GM04504 (cell line): ENCODE results near the gene DIAPH3.

ENCODE experiments used
- DNase-seq: peaks from one replicate; pipeline ENCODE4 v3.0.0-alpha.2; 2012; ENCODE audit warnings: low read depth

Gene DIAPH3

DNA sequence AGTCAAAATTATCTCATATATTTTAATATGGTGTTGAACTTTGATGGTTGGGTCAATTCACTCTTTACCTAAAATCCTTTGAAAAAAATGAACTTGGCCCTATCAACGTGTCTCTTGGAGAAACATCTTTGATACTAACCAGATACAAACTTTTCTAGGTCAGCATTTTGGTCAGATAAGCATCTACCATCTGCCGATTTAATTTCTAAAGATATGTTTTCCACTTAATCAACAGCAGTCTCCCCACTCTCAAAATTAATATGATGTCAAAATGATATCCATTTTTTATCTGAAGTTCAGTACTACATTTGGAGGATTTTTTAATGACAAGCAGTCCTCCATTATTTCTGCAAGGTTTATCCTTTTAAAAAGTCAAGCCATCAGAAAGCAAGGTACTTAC is 288.8 kb downstream of the DIAPH3 start:
- DNase-seq = no peak

DNA sequence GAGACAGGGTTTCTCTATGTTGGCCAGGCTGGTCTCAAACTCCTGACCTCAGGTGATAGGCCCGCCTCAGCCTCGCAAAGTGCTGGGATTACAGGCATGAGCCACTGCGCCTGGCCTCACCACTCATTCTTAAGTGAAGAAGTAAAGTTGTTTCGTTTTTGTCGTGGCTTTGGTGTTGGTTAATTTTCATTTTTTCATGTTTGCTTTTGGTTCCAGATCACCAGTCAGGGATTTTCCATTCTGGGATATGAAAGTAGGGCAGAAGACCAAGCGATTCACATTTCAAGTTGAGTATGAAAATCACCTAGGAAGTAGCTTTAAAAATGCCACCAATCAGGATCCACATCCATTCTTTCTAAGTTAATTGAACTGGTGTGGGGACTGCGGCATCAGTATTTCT is 289.9 kb downstream of the DIAPH3 start:
- no peak for DNase-seq

- DNase-seq = no peak
Measured at GRCh38 chr13:59873309-59873708, 290.4 kb downstream of the DIAPH3 start.

- DNase-seq = no peak
Measured at GRCh38 chr13:59867867-59868266, 295.9 kb downstream of the DIAPH3 start.

GRCh38 chr13:59865398-59865797 is 298.3 kb downstream of the DIAPH3 start:
- no peak for DNase-seq

DNA sequence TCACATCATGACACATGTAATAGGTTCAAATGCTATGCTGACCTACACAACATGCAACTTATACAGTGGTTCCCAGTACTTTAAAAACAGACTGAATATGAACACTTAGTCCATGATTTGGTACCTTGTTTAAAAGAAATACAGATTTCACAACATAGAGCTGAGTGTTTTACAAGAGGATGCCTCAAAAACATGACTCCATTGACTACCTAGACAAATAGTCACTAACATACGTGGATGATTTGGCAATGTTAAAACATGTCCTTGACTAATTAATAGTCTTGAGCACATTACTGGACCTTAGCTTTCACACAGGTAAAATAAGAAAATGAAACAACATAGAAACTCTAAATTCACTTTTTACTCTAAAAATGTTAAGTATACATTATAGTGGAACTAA is 300.1 kb downstream of the DIAPH3 start:
- DNase-seq = no peak

DNA sequence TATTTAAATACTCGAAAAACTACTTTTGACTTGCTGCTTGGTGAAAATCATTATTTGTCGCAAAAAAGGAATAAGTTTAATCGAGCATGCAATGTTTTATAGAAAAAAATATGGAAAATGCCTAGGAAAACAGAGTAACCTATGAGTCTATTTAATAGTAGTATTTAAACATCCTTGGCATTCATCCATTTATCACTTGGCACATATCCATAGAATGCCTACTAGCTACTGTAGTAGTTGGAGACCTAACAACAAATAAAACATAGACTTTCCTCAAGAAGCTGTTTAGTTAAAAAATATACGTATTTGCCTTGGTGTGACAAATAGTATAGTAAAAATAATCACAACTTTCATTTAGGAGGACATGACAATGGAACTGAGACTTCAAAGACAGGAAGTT is 302.1 kb downstream of the DIAPH3 start:
- DNase-seq = no peak

DNA sequence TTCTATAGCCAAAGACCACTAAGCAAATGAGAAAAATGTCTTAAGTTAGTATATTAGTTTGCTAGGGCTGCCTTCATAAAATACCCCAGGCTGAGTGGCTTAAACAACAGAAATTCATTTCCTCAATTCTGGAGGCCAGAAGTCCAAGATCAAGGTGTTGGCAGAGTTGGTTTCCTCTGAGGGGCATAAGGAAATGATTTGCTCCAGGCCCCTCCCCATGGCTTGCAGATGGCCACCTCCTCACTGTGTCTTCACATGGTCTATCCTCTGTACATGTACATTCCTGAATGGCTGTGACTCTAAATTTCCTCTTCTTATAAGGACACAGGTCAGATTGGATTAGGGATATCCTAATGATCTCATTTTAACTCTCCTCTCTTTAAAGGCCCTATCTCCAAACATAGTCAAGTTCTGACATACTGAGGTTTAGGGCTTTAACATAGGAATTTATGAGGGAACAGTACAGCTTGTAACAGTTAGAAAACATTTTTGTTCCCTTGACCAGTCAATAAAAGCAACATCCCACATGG is 307.4 kb downstream of the DIAPH3 start:
- DNase-seq = no peak

DNA sequence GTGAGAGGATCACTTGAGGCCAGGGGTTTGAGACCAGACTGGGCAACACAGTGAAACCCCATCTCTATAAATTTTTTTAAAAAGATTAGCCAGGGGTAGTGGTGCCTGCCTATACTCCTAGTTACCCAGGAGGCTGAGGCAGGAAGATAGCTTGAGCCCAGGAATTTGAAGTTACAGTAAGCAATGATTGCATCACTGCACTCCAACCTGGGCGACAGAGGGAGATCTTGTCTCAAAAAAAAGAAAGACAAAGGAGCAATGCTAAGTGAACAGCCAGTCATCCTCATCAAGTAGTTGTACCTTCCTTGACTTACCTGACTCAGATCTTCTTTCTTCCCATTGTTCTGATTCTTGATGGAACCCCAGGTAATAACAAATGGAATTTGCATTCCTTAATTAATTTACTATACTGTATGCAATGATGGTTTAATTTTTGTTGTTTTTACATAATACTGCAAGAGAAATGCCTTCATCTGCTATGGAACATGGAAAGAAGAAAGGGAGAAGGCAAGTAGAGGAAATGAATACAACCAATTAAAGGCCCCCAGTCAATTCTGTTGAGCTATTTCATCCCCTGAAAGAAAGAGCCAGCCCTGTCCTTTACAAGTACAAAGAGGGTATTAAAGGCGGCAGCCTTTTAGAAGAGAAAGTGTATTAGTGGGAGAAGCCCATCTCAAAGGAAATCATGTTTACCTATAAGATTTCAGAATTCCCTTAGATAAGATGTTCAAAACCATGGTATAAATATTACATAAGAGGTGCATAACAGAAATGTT is 316.7 kb downstream of the DIAPH3 start:
- DNase-seq = no peak

GRCh38 chr13:59843040-59843439 is 320.7 kb downstream of the DIAPH3 start:
- DNase-seq = no peak

DNA sequence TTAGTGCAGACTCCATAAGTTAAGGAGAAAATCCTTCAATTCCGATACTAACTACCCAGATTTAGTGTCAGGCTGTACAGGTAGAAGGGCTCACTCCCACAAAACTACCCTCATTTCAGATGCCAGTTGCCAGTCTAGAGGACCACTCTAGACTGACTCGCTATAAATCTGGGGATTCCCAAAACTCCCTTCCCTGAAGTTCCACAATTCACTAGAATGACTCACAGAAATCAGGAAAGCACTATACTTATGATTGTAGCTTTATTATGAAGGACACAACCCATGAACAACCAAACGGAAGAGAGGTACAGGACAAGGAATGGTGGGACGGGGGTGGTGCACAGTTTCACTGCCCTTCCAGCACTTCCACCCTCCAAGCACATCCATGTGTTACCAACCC is 321.2 kb downstream of the DIAPH3 start:
- no peak for DNase-seq

DNA sequence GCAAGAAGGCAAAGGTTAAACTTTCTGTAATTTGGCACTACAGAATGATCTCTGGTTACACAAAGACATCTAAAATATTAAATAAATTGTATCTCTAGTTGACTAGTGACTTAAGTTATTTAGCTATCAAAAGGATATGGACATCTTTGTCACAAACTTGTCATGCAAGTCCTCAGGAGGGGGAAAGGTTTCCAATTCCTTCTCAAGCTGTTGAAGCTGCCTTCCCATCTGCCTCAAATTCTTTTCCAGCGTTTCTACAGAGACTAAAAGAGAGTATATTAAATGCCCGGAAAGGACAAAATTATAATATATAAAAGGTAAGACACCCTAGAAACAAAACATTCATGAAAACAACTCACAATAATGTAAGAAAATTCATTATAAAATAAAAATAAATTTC is 324.5 kb downstream of the DIAPH3 start:
- no peak for DNase-seq

DNA sequence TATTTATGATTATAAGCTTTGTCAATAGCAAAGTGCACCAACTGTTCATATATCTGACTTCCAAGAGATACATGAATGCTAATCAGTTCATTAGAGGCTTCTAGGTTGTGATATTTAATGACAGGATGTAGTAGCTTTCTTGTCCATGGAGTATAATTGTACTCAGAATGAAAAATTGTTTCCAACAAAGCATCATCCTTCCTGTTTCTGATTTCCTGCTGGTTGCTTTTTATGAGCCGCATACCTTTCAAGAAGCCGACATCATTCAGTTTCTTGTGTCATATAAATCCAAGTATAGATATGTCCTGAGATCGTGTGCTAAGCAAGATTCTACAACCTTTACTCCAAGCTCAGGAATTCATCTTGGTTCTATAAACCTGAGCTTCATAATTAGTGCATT is 326.6 kb downstream of the DIAPH3 start:
- no peak for DNase-seq

- DNase-seq = no peak
Measured at GRCh38 chr13:59835569-59835968, 328.2 kb downstream of the DIAPH3 start.

DNA sequence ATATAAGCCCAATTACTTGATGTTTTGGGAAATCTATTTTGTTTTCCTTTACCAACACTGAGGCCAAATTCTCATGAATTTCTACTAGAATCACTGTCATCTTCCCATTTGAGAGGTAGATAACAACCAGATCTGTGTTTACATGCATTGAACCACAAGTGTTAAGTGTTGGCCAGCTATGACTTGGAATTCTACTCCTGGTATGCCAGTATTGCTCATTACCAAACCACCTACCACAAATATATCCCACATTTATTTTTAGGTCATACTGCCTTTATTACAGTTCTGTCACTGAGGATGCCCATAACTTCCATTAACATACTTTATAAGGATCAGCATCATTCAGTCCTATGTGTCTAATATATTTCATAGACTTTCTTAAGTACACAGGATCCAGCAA is 328.9 kb downstream of the DIAPH3 start:
- DNase-seq = peak; percentile 17

- no peak for DNase-seq
Measured at GRCh38 chr13:59829690-59830089, 334.0 kb downstream of the DIAPH3 start.

DNA sequence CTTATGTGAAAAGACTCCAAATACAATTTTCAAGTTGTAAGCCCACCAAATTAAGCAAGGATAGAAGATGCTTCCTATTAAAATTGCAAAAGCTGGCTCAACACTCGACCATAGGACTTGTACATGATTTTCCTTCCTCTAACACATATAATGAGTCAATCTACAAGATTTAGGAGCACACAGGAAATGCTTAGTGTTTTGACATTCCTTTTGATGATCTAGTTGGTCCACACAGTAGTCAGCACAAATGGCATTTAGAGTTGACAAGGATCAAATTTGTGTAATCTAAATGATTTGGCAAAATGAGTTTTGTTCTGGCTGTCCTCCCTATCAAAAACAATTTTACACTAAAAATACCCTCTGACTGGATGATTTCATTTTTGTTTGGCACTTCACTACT is 340.2 kb downstream of the DIAPH3 start:
- peak; percentile 21 for DNase-seq

DNA sequence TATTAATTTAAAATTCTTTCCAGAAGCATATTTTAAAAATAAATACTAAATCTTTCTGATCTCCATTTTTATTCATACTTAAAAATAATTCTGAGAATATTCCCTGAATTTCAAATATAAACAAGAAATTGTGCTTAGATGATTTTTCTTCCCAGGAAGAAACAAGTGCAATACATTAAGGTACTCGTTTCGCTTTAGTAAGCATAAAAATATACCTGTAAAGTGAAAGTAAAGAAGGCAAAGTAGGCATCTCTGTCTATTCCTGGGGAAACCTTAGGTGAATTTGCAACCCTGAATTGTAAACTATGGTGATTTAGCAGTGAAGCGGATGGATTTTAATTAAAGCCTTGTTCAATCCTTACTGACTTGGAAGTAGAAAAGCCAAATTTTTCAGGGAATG is 354.2 kb downstream of the DIAPH3 start:
- no peak for DNase-seq

DNA sequence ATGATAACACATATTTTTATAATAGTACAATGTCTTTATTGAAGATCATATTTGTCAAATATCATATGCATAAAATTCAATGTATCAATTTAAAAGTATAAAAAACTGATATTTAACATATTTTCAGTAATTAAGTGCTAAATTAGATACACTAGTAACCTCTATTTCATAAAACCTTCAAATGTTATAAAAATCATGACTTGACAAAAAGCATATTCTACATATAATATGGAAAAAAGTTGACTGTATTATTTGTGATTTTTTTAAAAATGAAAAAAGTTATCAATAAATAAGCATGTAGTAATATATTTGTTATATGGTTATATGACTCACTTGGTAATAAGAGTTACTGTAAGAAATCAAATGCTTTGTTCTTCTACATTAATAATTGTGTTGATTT is 356.9 kb downstream of the DIAPH3 start:
- DNase-seq = no peak

- DNase-seq = no peak
Measured at GRCh38 chr13:59801107-59801880, 362.4 kb downstream of the DIAPH3 start.

DNA sequence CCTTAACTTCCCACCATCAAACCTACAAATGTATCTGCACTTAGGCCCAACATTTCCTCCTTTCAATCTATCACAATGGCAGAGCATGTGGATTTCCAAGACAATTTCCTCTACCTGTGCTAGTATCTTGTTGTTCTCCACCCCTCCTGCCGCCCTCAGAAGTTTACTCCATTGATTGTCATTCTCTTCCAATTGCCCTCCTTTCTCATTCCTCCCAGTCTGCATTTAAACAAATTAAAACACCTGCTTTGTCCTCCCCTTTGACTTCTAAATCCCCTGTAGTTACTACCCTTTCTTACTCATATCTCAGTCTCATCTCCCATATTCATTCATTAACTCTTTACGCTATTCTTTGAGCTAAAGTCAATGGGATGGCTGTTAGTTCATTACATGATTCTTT is 370.6 kb downstream of the DIAPH3 start:
- no peak for DNase-seq

GRCh38 chr13:59790626-59791025 is 373.1 kb downstream of the DIAPH3 start:
- no peak for DNase-seq

DNA sequence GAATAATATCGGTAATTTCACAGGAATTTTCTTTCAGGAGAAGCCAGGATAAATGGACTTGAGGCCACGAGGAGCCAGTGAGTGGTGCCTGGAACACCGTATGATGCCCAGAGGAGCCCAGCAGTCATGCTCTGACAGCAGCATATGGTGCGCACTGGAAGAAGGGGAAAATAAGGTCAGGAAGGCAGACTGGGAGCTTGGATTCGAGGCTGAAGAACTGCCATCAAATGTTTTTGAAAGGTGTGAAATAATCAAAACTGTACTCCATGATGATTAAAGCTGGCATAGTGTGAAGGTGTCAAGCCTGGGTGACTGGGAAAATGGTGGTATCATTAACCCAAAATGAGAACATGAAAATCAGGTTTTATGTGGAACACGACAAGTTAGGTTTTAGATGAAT is 374.2 kb downstream of the DIAPH3 start:
- no peak for DNase-seq
